ENCODE results near the gene C10orf62.
"Not testable (repeated sequence)": the region's sequence is repeated elsewhere in the genome, so short reads cannot be mapped to it uniquely, and the experiment has no call there.

Gene C10orf62

DNA sequence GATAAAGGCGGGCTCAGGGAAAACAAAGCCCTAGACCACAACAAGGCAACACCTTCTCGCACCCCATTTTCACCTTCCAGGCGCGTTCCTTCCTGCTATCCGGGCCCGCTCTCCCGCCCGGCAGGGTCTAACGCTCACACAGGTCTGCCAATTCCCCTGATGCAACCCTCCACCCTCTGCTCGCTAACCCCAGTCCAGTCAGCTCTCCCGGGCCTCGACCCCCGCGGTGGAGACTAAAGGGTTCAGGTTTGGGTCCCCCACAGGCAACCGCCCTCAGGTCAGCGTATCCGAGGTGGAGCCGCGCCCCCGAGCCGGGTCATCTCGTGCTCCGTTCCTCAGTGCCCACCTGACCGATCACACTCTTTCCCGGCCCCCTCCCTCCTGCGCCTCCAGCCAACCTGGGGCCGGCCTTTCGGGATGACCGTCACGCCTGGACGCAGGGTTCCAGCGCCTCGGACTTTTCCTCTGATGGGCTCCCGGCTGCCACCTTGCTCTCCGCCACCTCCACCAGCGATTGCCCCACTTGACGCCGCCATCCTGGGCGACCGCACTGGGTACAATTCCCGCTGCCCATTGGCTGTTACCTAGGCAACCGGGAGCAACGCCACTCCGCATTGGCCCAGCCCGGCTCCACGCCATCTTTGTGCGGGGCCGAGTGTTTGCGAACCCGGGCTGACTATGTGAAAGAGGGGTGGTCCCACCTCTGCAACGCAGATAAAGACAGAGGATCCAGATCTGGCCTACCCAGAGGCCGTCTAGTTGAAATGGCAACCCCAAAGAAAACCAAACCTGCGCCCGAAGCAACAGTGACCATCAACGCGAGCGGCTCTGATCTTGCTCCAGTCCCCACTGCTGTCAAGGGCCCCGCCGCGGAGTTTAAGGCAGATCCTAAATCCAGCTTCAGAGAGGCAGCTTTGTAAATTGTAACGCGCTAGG is 43.7 kb downstream of the C10orf62 start, which contains the start of gene MORN4:
TSS of gene MORN4 (minus strand) at position 552 of the 936 bp plus-strand sequence. CDS start 13,847 bp downstream, outside the sequence.
- peak; percentile 83 for DNase-seq

DNA sequence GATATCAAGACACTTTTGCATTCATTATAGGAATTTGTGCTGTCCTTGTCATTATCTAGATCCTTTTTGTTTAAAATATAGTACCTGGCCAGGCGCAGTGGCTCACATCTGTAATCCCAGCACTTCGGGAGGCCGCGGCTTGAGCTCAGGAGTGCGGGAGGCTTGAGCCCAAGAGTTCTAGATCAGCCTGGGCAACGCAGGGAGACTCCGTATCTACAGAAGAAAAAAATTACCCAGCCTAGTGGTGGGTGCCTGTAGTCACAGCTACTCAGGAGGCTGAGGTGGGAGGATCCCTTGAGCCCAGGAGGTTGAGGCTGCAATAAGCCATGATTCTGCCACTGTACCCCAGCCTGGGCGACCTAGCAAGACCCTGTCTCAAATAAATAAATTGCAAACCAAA is 44.4 kb downstream of the C10orf62 start:
- DNase-seq, result no peak

DNA sequence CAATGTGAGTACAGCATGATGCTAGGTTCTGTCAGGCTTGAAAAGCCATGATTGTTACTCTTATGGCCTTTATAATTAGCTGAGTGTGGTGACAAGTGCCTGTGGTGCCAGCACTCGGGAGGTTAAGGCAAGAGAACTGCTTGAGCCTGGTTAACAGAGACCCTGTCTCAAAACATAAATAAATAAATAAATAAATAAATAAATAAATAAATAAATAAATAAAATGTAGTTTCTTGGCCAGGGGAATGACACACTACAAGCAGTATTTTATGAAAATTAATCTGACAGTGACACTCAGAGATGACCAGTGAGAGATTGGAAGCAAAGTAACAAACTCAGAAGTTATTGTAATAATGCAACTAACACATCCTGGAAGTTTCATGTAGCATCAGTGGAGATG is 46.1 kb downstream of the C10orf62 start:
- no peak for DNase-seq

DNA sequence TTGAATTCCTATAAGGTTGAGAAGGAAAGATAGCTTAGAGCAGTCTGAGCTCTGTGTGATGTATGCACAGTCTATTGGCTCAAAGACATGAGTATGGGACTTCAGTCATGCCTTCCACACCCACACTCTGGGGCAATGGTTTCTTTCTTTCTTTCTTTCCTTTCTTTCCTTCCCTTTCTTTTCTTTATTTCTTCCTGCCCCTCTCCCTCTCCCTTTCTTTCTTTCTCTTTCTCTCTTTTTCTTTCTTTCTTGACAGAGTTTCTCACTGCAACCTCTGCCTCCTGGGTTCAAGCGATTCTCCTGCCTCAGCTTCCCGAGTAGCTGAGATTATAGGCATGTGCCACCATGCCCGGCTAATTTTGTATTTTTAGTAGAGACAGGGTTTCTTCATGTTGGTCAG is 49.6 kb downstream of the C10orf62 start:
- not testable (repeated sequence) for DNase-seq

DNA sequence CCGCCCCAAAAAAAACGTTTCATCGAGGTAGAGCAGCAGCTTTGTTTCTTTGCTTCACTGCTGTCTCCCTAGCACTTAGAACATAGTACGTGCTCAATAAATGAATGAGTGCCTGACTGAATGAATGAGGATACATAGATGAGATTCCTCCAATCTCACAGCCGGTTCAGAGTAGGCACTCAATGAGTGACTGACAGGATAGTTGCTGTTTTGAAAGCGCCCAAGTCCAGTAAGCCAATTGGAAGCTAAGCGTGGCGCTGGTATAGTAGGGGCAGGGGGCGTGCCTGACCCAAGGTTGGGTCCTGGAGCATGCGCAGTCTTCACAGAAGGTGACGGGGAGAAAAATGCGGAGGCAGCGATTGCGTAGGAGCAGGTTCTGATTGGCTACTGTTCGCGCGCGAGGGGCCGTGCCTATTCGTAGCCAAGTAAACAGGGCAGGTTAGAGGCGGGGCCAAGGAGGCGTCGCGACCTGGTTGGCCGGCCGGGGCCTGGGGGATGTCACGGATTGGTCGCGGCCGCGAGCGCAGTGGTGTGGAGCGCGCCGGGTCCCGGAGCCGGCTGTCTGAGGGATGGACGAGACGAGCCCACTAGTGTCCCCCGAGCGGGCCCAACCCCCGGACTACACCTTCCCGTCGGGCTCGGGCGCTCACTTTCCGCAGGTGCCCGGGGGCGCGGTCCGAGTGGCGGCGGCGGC is 50.8 kb downstream of the C10orf62 start, which contains the start of gene PI4K2A:
TSS of gene PI4K2A (plus strand) at position 498 of the 694 bp plus-strand sequence. CDS start at position 570, 72 bp downstream.
- peak; percentile 98 for DNase-seq

All from activated CD4-positive, alpha-beta T cell treated with anti-CD3 and anti-CD28 coated beads for 1 hour (primary cell).